ES-I3 (cell line): ENCODE data around the gene CPE.

Source experiments
- H3K36me3 ChIP-seq: 2 replicates; pipeline ENCODE4 v1.6.1; 2013; ENCODE audit warnings: mild to moderate bottlenecking, low read length, control low read depth, moderate library complexity; ENCODE audit not compliant: insufficient read depth
- H3K4me1 ChIP-seq: 2 replicates; pipeline ENCODE4 v1.6.1; 2013; ENCODE audit warnings: mild to moderate bottlenecking, control low read depth, low read length; ENCODE audit not compliant: insufficient read depth
- H3K9ac ChIP-seq: 2 replicates; pipeline ENCODE4 v1.6.1; 2013; ENCODE audit warnings: low read depth, mild to moderate bottlenecking, low read length, moderate library complexity
- H3K9me3 ChIP-seq: 2 replicates; pipeline ENCODE4 v1.6.1; 2013; ENCODE audit warnings: mild to moderate bottlenecking, low read length, moderate library complexity; ENCODE audit not compliant: control insufficient read depth, insufficient read depth

The CPE gene

GRCh38 chr4:165351359-165352130 lies 27.3 kb upstream of the CPE start:
- Histone ChIP-seq H3K4me1 (no peaks in the 10 kb centered on the region), H3K9me3 (no peaks in the 10 kb centered on the region), H3K9ac (no peak overlapping the region), H3K36me3 (no peaks in the 10 kb centered on the region)

GRCh38 chr4:165355900-165356300 lies 22.9 kb upstream of the CPE start:
- Histone ChIP-seq H3K36me3 (no peaks in the 10 kb centered on the region), H3K4me1 (no peaks in the 10 kb centered on the region), H3K9me3 (no peaks in the 10 kb centered on the region), H3K9ac (no peak overlapping the region)

- H3K36me3 ChIP-seq: no peaks in the 10 kb centered on the region
- H3K4me1 ChIP-seq: peaks cover 1% of the 10 kb centered on the region; the same call in 1 of the 2 replicates
- H3K9ac ChIP-seq: no peak overlapping the region
- H3K9me3 ChIP-seq: no peaks in the 10 kb centered on the region
These were observed 19.3 kb upstream of the CPE start for GRCh38 chr4:165359506-165359905.

GRCh38 chr4:165360041-165360695 lies 18.6 kb upstream of the CPE start:
- peaks cover 8% of the 10 kb centered on the region for H3K4me1 ChIP-seq
- no peaks in the 10 kb centered on the region for H3K36me3 ChIP-seq
- H3K9ac ChIP-seq: no peak overlapping the region
- no peaks in the 10 kb centered on the region for H3K9me3 ChIP-seq

- H3K4me1 ChIP-seq: peaks cover 9% of the 10 kb centered on the region
- no peaks in the 10 kb centered on the region for H3K36me3 ChIP-seq
- H3K9me3 ChIP-seq: no peaks in the 10 kb centered on the region
- H3K9ac ChIP-seq: no peak overlapping the region
These were observed 17.7 kb upstream of the CPE start for GRCh38 chr4:165360985-165361670.

GRCh38 chr4:165361810-165362209 lies 17.0 kb upstream of the CPE start:
- H3K4me1 ChIP-seq: peaks cover 9% of the 10 kb centered on the region

GRCh38 chr4:165364452-165365080 lies 14.2 kb upstream of the CPE start:
- Histone ChIP-seq H3K4me1 (peaks cover 9% of the 10 kb centered on the region), H3K9me3 (no peaks in the 10 kb centered on the region), H3K9ac (no peak overlapping the region), H3K36me3 (no peaks in the 10 kb centered on the region)

More at GRCh38 chr4:165361810-165362209, 17.0 kb upstream of the CPE start:
- Histone ChIP-seq H3K9me3 (no peaks in the 10 kb centered on the region), H3K36me3 (no peaks in the 10 kb centered on the region), H3K9ac (no peak overlapping the region)

- no peak overlapping the region for H3K9ac ChIP-seq
- no peaks in the 10 kb centered on the region for H3K9me3 ChIP-seq
- no peaks in the 10 kb centered on the region for H3K36me3 ChIP-seq
- H3K4me1 ChIP-seq: peaks cover 9% of the 10 kb centered on the region
These were observed 11.8 kb upstream of the CPE start for GRCh38 chr4:165367040-165367439.

- Histone ChIP-seq H3K9me3 (no peaks in the 10 kb centered on the region), H3K9ac (no peak overlapping the region), H3K36me3 (no peaks in the 10 kb centered on the region), H3K4me1 (peaks cover 9% of the 10 kb centered on the region)
These were observed 10.7 kb upstream of the CPE start for GRCh38 chr4:165368114-165368513.

GRCh38 chr4:165368567-165368966 lies 10.2 kb upstream of the CPE start:
- H3K9me3 ChIP-seq: no peaks in the 10 kb centered on the region
- no peak overlapping the region for H3K9ac ChIP-seq
- peaks cover 9% of the 10 kb centered on the region for H3K4me1 ChIP-seq
- H3K36me3 ChIP-seq: no peaks in the 10 kb centered on the region

- no peak overlapping the region for H3K9ac ChIP-seq
- peaks cover 7% of the 10 kb centered on the region for H3K4me1 ChIP-seq
- no peaks in the 10 kb centered on the region for H3K9me3 ChIP-seq
- H3K36me3 ChIP-seq: no peaks in the 10 kb centered on the region
These were observed 9.3 kb upstream of the CPE start for GRCh38 chr4:165369522-165369921.

GRCh38 chr4:165370530-165370929 lies 8.3 kb upstream of the CPE start:
- H3K36me3 ChIP-seq: no peaks in the 10 kb centered on the region
- no peak overlapping the region for H3K9ac ChIP-seq
- no peaks in the 10 kb centered on the region for H3K9me3 ChIP-seq
- H3K4me1 ChIP-seq: no peaks in the 10 kb centered on the region; the same call in 1 of the 2 replicates

- no peaks in the 10 kb centered on the region for H3K4me1 ChIP-seq
- H3K36me3 ChIP-seq: no peaks in the 10 kb centered on the region
- H3K9me3 ChIP-seq: no peaks in the 10 kb centered on the region
- no peak overlapping the region for H3K9ac ChIP-seq
These were observed 3.3 kb upstream of the CPE start for GRCh38 chr4:165375465-165375864.

GRCh38 chr4:165378398-165378744 lies 437 bp upstream of the CPE start:
- H3K9ac ChIP-seq: peak overlapping the region; percentile 60; the same call in 1 of the 2 replicates
- H3K36me3 ChIP-seq: no peaks in the 10 kb centered on the region
- no peaks in the 10 kb centered on the region for H3K9me3 ChIP-seq
- H3K4me1 ChIP-seq: no peaks in the 10 kb centered on the region; the same call in 1 of the 2 replicates
